Skeletal muscle tissue (tissue), 4 donors: ENCODE data around the gene CIB1. TPM values are rescaled to one million over a fixed set of nuclear protein-coding genes. Genes with fewer than 3 reads are reported as not detected.

Experiments
- H3K27ac ChIP-seq: one replicate; pipeline ENCODE4 v1.7.0; 2013; ENCODE audit warnings: mild to moderate bottlenecking, low read depth, low read length, inconsistent platforms
- H3K27me3 ChIP-seq, 3 donors: one replicate each; pipeline ENCODE4 v1.7.0; 2013; ENCODE audit warnings: low read length in 3 of 3; ENCODE audit not compliant: control insufficient read depth in 3 of 3, insufficient read depth in 3 of 3
- H3K36me3 ChIP-seq, 3 donors: one replicate each; pipeline ENCODE4 v1.7.0; 2013; ENCODE audit warnings: low read length in 3 of 3; ENCODE audit not compliant: control insufficient read depth in 3 of 3, insufficient read depth in 3 of 3
- H3K4me1 ChIP-seq, 3 donors: one replicate each; pipeline ENCODE4 v1.7.0; 2013; ENCODE audit warnings: low read length in 3 of 3, mild to moderate bottlenecking in 3 of 3; ENCODE audit not compliant: control insufficient read depth in 3 of 3, insufficient read depth in 3 of 3
- H3K4me3 ChIP-seq, 3 donors: one replicate each; pipeline ENCODE4 v1.7.0; 2013; ENCODE audit warnings: low read length in 3 of 3
- H3K9ac ChIP-seq, 3 donors: one replicate each; pipeline ENCODE4 v1.7.0; 2013; ENCODE audit warnings: low read length in 3 of 3, mild to moderate bottlenecking in 3 of 3, moderate library complexity in 2 of 3, low read depth in 1 of 3
- H3K9me3 ChIP-seq, 3 donors: one replicate each; pipeline ENCODE4 v1.7.0; 2013; ENCODE audit warnings: low read length in 3 of 3; ENCODE audit not compliant: control insufficient read depth in 3 of 3
- total RNA-seq: library from RNA; depleted of rRNA; stranded (reverse); fragments of >200 nt; gene quantifications from one replicate; pipeline ENCODE4 v1.2.3, GENCODE V29; 2014
- donor health status: Osteomylitis.

The CIB1 gene
- total RNA-seq, 1 donor from 2014 or later, result 7.8 TPM

GRCh38 chr15:90211009-90211408 is 22.7 kb downstream of the CIB1 start:
- H3K27me3 ChIP-seq, result no peaks in the 10 kb centered on the region
- H3K9me3 ChIP-seq, result no peaks in the 10 kb centered on the region
- H3K27ac ChIP-seq, result no peak overlapping the region
- no peak overlapping the region for H3K9ac ChIP-seq
- no peak overlapping the region for H3K4me3 ChIP-seq
- peaks cover 0 to 14% (median 13%) of the 10 kb centered on the region in 3 donors for H3K4me1 ChIP-seq
- H3K36me3 ChIP-seq, result peaks cover 2 to 5% (median 4%) of the 10 kb centered on the region in 3 donors

DNA sequence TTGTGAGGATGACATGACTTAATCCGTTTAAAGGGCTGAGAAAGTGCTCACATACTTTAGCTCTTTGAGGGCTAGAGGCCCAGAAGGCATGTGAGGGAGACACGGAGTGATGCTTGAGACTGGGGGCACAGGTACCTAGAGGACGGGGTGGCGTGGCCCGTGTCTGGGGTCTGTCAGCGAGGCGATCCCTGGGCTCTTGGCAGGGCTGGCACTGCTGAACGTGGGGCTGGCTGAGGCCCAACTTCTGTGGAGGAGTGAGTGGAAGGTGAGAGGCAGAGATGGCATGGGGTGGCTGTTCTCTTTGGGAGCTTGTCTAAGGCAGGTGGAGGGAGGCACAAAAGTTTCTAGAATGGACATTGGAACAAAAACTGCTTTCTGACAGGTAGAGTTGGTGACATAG is 23.1 kb downstream of the CIB1 start:
- H3K9me3 ChIP-seq, result no peaks in the 10 kb centered on the region
- H3K4me1 ChIP-seq, result peaks cover 0 to 14% (median 13%) of the 10 kb centered on the region in 3 donors
- peaks cover 2 to 6% (median 4%) of the 10 kb centered on the region in 3 donors for H3K36me3 ChIP-seq
- H3K9ac ChIP-seq, result no peak overlapping the region
- no peak overlapping the region for H3K27ac ChIP-seq
- no peak overlapping the region for H3K4me3 ChIP-seq
- no peaks in the 10 kb centered on the region for H3K27me3 ChIP-seq

DNA sequence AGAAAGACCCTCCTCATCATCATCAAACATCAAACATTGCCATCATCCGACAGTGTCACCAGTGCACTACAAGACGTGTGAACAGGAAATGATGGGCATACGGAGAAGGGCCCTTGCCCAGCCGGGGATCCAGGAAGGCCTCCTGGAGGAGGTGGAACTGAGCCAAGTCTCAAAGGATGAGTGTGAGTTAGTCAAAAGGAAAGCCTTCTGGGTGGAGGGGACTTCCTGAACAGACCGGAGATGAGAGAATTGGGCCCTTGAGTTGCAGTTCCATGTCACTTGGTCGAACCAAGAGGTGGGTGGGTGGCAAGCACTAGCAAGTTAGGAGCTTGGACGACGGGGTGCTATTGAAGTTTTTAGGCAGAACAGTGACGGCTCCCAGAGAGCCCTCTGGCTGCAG is 24.1 kb downstream of the CIB1 start:
- Histone ChIP-seq H3K4me1 (peaks cover 0 to 14% (median 13%) of the 10 kb centered on the region in 3 donors), H3K4me3 (no peak overlapping the region), H3K27ac (no peak overlapping the region), H3K36me3 (peaks cover 2 to 8% (median 4%) of the 10 kb centered on the region in 3 donors), H3K9me3 (no peaks in the 10 kb centered on the region), H3K27me3 (no peaks in the 10 kb centered on the region), H3K9ac (no peak overlapping the region)

- Histone ChIP-seq H3K9me3 (no peaks in the 10 kb centered on the region), H3K4me3 (no peak overlapping the region), H3K27me3 (no peaks in the 10 kb centered on the region), H3K36me3 (peaks cover 4 to 8% (median 4%) of the 10 kb centered on the region in 3 donors), H3K4me1 (peaks cover 0 to 18% (median 14%) of the 10 kb centered on the region in 3 donors), H3K27ac (no peak overlapping the region), H3K9ac (no peak overlapping the region)
Observed at GRCh38 chr15:90208356-90208755, 25.4 kb downstream of the CIB1 start.

DNA sequence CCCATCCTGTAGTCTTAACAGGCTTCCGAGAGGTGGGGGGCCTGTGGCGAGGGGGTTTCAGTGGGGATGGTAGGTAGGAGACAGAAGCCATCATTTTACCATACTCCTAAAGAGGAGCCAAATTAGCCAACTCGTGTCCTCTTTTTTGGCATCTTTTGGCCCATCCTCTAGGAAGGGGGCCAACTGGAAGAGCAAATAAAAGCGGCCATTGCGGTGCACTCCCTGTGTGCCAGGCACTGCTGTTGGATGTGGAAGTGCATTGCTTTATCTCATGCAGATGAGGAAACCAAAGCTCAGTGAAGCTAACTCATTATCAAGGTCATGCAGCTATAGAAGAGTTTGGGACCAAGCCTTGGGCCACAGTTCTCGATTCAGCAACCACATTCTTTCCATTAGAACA is 26.5 kb downstream of the CIB1 start:
- Histone ChIP-seq H3K27ac (no peak overlapping the region), H3K9ac (no peak overlapping the region), H3K4me3 (no peak overlapping the region), H3K36me3 (peaks cover 4 to 8% (median 4%) of the 10 kb centered on the region in 3 donors), H3K9me3 (no peaks in the 10 kb centered on the region), H3K27me3 (no peaks in the 10 kb centered on the region), H3K4me1 (peaks cover 4 to 16% (median 13%) of the 10 kb centered on the region in 3 donors)

DNA sequence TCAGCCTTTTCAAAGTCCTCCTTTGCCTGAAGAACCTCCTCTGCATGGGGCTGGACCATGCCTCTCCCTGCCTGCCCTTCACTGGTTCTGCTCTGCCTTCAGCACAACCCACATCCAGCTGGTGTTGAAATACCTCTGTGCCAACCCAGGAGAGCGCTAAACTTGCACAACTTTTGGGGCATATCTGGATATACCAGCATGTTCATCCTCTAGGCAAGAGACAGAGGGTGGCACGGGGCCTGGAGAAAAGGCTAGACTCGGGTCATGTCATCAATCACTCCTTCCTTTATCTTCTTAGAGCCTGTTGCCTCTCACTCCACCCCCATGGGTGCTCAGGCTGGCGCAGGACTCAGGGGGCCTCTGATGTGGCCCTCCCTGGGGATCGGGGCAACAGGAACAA is 27.9 kb downstream of the CIB1 start:
- peaks cover 4 to 8% (median 4%) of the 10 kb centered on the region in 3 donors for H3K36me3 ChIP-seq
- H3K4me1 ChIP-seq, result peaks cover 12 to 20% (median 14%) of the 10 kb centered on the region in 3 donors
- H3K9me3 ChIP-seq, result no peaks in the 10 kb centered on the region
- H3K4me3 ChIP-seq, result no peak overlapping the region
- H3K27me3 ChIP-seq, result no peaks in the 10 kb centered on the region
- no peak overlapping the region for H3K27ac ChIP-seq
- peak overlapping the region in 1 of 3 donors; percentile 25 for H3K9ac ChIP-seq

DNA sequence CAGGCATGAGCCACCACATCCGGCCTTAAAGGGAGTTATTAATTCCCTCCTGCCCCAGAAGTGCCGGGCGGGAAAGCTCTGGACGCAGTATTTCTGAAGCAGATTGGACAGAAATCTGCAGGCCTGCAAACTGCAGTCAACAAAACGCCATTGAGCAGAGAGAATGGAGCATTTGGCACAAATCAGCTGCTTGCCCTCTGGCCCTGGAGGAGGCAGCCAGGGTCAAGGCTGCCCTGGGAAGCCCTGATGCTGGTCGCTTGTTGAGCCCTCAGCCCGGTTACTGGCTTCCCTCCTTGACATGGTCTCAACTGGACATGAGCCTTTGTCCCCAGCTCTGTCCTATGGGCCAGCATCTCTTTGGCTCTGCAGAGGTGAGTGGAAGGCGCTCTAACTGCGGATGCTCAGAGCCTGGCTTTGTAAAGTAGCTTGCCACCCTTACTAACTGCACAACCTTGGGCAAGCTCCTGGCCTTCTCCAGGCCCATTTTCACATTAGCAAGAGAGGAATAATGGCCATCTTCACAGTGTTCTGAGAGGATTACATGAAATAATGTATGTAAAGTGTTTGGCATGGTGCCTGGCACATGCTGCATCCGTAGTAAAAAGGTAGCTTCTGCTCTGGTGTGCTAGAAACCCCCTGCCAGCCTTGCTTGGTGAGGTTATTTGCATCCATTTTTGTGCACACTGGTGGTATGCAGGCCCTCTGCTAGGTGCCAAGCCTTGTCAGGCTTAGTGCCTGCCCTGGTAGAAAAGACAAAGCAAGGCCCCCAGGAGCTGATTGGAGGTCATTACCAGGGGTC is 28.5 kb downstream of the CIB1 start:
- H3K9me3 ChIP-seq, result no peaks in the 10 kb centered on the region
- H3K4me3 ChIP-seq, result no peak overlapping the region
- peaks cover 2 to 8% (median 2%) of the 10 kb centered on the region in 3 donors for H3K36me3 ChIP-seq
- H3K27me3 ChIP-seq, result no peaks in the 10 kb centered on the region
- H3K27ac ChIP-seq, result no peak overlapping the region
- H3K4me1 ChIP-seq, result peaks cover 16 to 25% (median 19%) of the 10 kb centered on the region in 3 donors
- H3K9ac ChIP-seq, result peak overlapping the region in 1 of 3 donors; percentile 25

DNA sequence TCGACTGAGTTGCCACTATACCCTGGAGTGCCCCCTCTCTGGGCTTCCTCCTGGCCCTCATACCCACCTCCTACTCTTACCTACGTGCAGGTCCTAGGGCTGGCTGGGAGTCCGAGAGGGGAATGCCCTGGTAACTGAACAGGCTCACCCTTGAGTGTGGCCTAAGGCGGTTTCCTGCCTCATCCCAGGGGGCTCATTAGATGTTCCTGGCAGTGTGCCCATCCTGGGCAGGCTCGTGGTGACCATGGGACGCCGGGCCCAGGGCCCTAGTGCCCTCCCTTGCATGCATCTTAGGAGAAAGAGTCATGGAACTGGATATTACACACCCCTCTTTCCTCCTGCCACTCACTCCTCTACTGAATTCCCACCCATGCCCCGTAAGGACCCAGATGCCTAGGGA is 29.8 kb downstream of the CIB1 start:
- H3K27ac ChIP-seq, result no peak overlapping the region
- H3K9ac ChIP-seq, result peak overlapping the region in 1 of 3 donors; percentile 8
- peaks cover 0 to 8% (median 2%) of the 10 kb centered on the region in 3 donors for H3K36me3 ChIP-seq
- H3K27me3 ChIP-seq, result no peaks in the 10 kb centered on the region
- H3K9me3 ChIP-seq, result no peaks in the 10 kb centered on the region
- peaks cover 16 to 25% (median 19%) of the 10 kb centered on the region in 3 donors for H3K4me1 ChIP-seq
- no peak overlapping the region for H3K4me3 ChIP-seq

DNA sequence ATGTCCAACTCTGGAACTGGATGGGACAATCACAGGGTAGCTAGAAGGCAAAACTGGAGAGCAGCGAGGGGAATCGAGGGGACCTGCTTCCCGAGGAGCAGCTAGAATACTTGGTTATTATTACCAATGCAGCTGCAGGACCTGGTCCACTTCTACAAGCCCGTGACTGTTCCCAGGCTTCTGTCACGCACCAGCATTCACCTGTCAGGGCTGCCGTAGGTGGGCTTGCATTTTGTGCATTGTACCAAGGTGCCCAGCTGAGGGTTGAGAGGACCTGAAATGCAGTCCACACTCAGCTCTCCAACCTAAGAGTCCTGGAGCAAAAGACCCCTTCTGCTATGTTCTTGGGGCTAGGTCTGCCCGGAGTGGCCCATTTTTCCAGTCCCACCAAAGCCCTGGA is 30.3 kb downstream of the CIB1 start:
- Histone ChIP-seq H3K27me3 (no peaks in the 10 kb centered on the region), H3K36me3 (peaks cover 0 to 8% (median 2%) of the 10 kb centered on the region in 3 donors), H3K4me3 (no peak overlapping the region), H3K9ac (peak overlapping the region in 1 of 3 donors; percentile 8), H3K4me1 (peaks cover 16 to 25% (median 19%) of the 10 kb centered on the region in 3 donors), H3K27ac (no peak overlapping the region), H3K9me3 (no peaks in the 10 kb centered on the region)

DNA sequence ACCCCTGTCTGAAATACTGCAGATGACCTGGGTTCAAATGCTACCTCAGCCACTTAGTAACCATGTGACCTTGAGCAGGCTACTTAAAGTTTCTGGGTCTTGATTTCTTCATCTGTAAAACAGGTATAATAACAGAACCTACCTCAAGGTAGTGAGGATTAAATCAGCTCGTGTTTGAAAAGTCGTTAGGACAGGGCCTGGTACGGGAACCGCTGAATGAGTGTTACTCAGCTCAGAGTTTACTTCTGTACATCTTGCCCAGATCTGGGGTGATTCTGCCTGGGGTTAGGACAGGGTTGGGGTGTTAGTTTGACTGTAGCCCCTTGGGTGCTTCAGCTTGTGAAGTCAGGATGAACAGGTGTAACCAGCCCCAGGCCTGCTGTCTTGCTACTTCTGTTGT is 30.8 kb downstream of the CIB1 start:
- Histone ChIP-seq H3K4me1 (peaks cover 16 to 25% (median 19%) of the 10 kb centered on the region in 3 donors), H3K27ac (no peak overlapping the region), H3K36me3 (peaks cover 0 to 6% (median 2%) of the 10 kb centered on the region in 3 donors), H3K27me3 (no peaks in the 10 kb centered on the region), H3K4me3 (no peak overlapping the region), H3K9me3 (no peaks in the 10 kb centered on the region), H3K9ac (no peak overlapping the region)
